H1 (cell line): ENCODE results near the gene ODAD3. TPM values are rescaled to one million over a fixed set of nuclear protein-coding genes. Genes with fewer than 3 reads are reported as not detected.
A peak's percentile ranks its signal among the peaks of the same experiment; 100 is the strongest.

Source experiments
- FOSL1 ChIP-seq: IDR thresholded peaks from 2 replicates; pipeline ENCODE4 v1.6.1; 2011; ENCODE audit warnings: mild to moderate bottlenecking, low read depth, low read length, moderate library complexity; ENCODE audit not compliant: insufficient read depth
- HDAC2 ChIP-seq, 2 experiments: fragments of 300-600 bp in 1 of 2; sonication (generic) in 1 of 2; IDR thresholded peaks; 2 replicates each; pipeline ENCODE4 v1.6.1; 2011 to 2012; ENCODE audit warnings: low read depth in 2 of 2, low read length in 2 of 2, mild to moderate bottlenecking in 2 of 2, moderate library complexity in 2 of 2, borderline replicate concordance in 1 of 2, inconsistent platforms in 1 of 2
- KDM4A ChIP-seq: IDR thresholded peaks from one replicate; pipeline ENCODE4 v1.7.1; 2012; ENCODE audit warnings: low read depth, mild to moderate bottlenecking, moderate library complexity, low read length, inconsistent platforms; ENCODE audit not compliant: severe bottlenecking
- NANOG ChIP-seq: IDR thresholded peaks from 2 replicates; pipeline ENCODE4 v1.6.1; 2011; ENCODE audit warnings: low read length, low read depth, mild to moderate bottlenecking, inconsistent platforms; ENCODE audit not compliant: insufficient read depth, poor library complexity, severe bottlenecking
- POLR2A ChIP-seq, 2 experiments: IDR thresholded peaks; 1 replicate in 1 of 2; 2 replicates in 1 of 2; pipeline ENCODE4 v1.6.1; 2011; ENCODE audit warnings: low read depth in 2 of 2, low read length in 2 of 2, mild to moderate bottlenecking in 2 of 2; ENCODE audit errors: control extremely low read depth in 1 of 2
- RAD21 ChIP-seq, 2 experiments: IDR thresholded peaks in 1 of 2; conservative IDR thresholded peaks in 1 of 2; 2 replicates each; pipeline ENCODE4 v1.6.1; 2011; ENCODE audit warnings: low read depth in 2 of 2, low read length in 2 of 2, improper control_type of control experiment in 1 of 2, inconsistent platforms in 1 of 2, mild to moderate bottlenecking in 1 of 2, moderate library complexity in 1 of 2
- RNF2 ChIP-seq: fragments of 200-900, 300-1000 bp; sonication (generic); IDR thresholded peaks from 2 replicates; pipeline ENCODE4 v1.7.1; 2016; ENCODE audit warnings: borderline replicate concordance, low read depth, mild to moderate bottlenecking, antibody characterized with exemption, low read length; ENCODE audit not compliant: poor library complexity, severe bottlenecking; ENCODE audit errors: missing control alignments
- SAP30 ChIP-seq: fragments of 300-600 bp; sonication (generic); IDR thresholded peaks from 2 replicates; pipeline ENCODE4 v1.7.1; 2012; ENCODE audit warnings: low read length, moderate library complexity, mild to moderate bottlenecking, inconsistent platforms; ENCODE audit not compliant: insufficient read depth, insufficient replicate concordance
- SIN3A ChIP-seq, 2 experiments: IDR thresholded peaks in 1 of 2; conservative IDR thresholded peaks in 1 of 2; 2 replicates each; pipeline ENCODE4 v1.6.1; 2011 to 2012; ENCODE audit warnings: low read length in 2 of 2, improper control_type of control experiment in 1 of 2, low read depth in 1 of 2, mild to moderate bottlenecking in 1 of 2
- TBP ChIP-seq: IDR thresholded peaks from 2 replicates; pipeline ENCODE4 v1.6.1; 2011; ENCODE audit warnings: low read depth, low read length, improper control_type of control experiment
- polyA plus RNA-seq, 7 experiments: library from polyadenylated mRNA; depleted of rRNA in 3 of 7; stranded (reverse) in 5 of 7; unstranded in 2 of 7; fragments of >200 nt in 5 of 7; fragments of 200-250 nt in 2 of 7; gene quantifications; 1 replicate in 5 of 7; 2 replicates in 1 of 7; 4 replicates in 1 of 7; pipeline versions ENCODE4 v1.2.1 to v1.2.3, GENCODE V29; 2011 to 2013; ENCODE audit warnings: missing spikeins in 2 of 7, mixed read lengths in 2 of 7
- total RNA-seq: library from RNA; stranded (reverse); fragmentation: NEBNext Ultra II Directional; extraction: Animal tissue kit (Norgen Biotek cat#: 25700); gene quantifications from 2 replicates; pipeline ENCODE4 v1.2.1, GENCODE V29; 2021
- TF ChIP-seq, protein P1 (sequence below): IDR thresholded peaks from 2 replicates; pipeline ENCODE4 v1.6.1; 2012; ENCODE audit warnings: inconsistent platforms

Gene ODAD3
- total and polyA plus RNA-seq, 2 of the 8 experiments (the other 6 are each of a cell fraction or from before 2014, with no cell fraction given), result 2.1 to 2.2 TPM

GRCh38 chr19:11481534-11482383, 46.8 kb upstream of the ODAD3 start (continued):
- TF ChIP-seq NANOG, result no peak
- TF ChIP-seq TBP, result 0 out of 2 replicates have a peak, but pooled peaks have one; percentile 25
- no peak for TF ChIP-seq RNF2
- peak in 1 of 2 experiments; percentile 26; a peak in 1 of 3 replicates for TF ChIP-seq POLR2A (IDR thresholded peaks at IDR 0.05; ENCODE audit: control extremely low read depth in 1 of 2, low read depth in 2 of 2, low read length in 2 of 2)
- TF ChIP-seq HDAC2 (IDR thresholded peaks at IDR 0.05; ENCODE audit: borderline replicate concordance in 1 of 2, low read depth in 2 of 2, low read length in 2 of 2), result peak in 1 of 2 experiments; percentile 88; a peak in 3 of 4 replicates
- peak; percentile 2 to 21; a peak in 1 of 4 replicates for TF ChIP-seq RAD21 (IDR thresholded peaks at IDR 0.05 in 1 of 2, conservative IDR thresholded peaks at IDR 0.05 in 1 of 2; ENCODE audit: low read depth in 2 of 2, low read length in 2 of 2)
- TF ChIP-seq, protein P1, sequence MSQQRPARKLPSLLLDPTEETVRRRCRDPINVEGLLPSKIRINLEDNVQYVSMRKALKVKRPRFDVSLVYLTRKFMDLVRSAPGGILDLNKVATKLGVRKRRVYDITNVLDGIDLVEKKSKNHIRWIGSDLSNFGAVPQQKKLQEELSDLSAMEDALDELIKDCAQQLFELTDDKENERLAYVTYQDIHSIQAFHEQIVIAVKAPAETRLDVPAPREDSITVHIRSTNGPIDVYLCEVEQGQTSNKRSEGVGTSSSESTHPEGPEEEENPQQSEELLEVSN, result peak; percentile 85
- TF ChIP-seq SIN3A (conservative IDR thresholded peaks at IDR 0.05 in 1 of 2, IDR thresholded peaks at IDR 0.05 in 1 of 2; ENCODE audit: low read depth in 1 of 2, low read length in 2 of 2), result peak; percentile 90 to 91; a peak in 3 of 4 replicates
- peak; percentile 41 for TF ChIP-seq SAP30
- no peak for TF ChIP-seq KDM4A
- no peak for TF ChIP-seq FOSL1
